HuH-7 (cell line): ENCODE data around the gene SDR42E2.
"Not testable (repeated sequence)": the region's sequence is repeated elsewhere in the genome, so short reads cannot be mapped to it uniquely, and the experiment has no call there.

Experiments used
- DNase-seq: peaks from one replicate; pipeline ENCODE4 v3.0.0; 2011; ENCODE audit warnings: low spot score

SDR42E2 gene

GRCh38 chr16:22213801-22214200 lies 51.5 kb downstream of the SDR42E2 start:
- no peak for DNase-seq

GRCh38 chr16:22214402-22214801 lies 52.1 kb downstream of the SDR42E2 start:
- DNase-seq = no peak

GRCh38 chr16:22214889-22215288 lies 52.6 kb downstream of the SDR42E2 start:
- no peak for DNase-seq

GRCh38 chr16:22216191-22216831 lies 54.0 kb downstream of the SDR42E2 start:
- DNase-seq = no peak

- not testable (repeated sequence) for DNase-seq
Observed at GRCh38 chr16:22216832-22217225, 54.5 kb downstream of the SDR42E2 start.

GRCh38 chr16:22217890-22218730 lies 55.8 kb downstream of the SDR42E2 start:
- no peak for DNase-seq

GRCh38 chr16:22219389-22220068 lies 57.2 kb downstream of the SDR42E2 start:
- DNase-seq = no peak

GRCh38 chr16:22220069-22220440 lies 57.7 kb downstream of the SDR42E2 start:
- no peak for DNase-seq

- no peak for DNase-seq
Observed at GRCh38 chr16:22220714-22221113, 58.4 kb downstream of the SDR42E2 start.

- DNase-seq = no peak
Observed at GRCh38 chr16:22222006-22222405, 59.7 kb downstream of the SDR42E2 start.

GRCh38 chr16:22222998-22223397 lies 60.7 kb downstream of the SDR42E2 start:
- no peak for DNase-seq

- DNase-seq = no peak
Observed at GRCh38 chr16:22225060-22225459, 62.8 kb downstream of the SDR42E2 start.

GRCh38 chr16:22229889-22230288 lies 67.6 kb downstream of the SDR42E2 start:
- DNase-seq = no peak

GRCh38 chr16:22232277-22233036 lies 70.2 kb downstream of the SDR42E2 start:
- DNase-seq = peak; percentile 73

- DNase-seq = no peak
Observed at GRCh38 chr16:22233037-22233372, 70.7 kb downstream of the SDR42E2 start.

GRCh38 chr16:22235839-22236745 lies 73.8 kb downstream of the SDR42E2 start:
- no peak for DNase-seq

GRCh38 chr16:22239131-22239805 lies 77.0 kb downstream of the SDR42E2 start:
- no peak for DNase-seq

- DNase-seq = no peak
Observed at GRCh38 chr16:22240023-22240710, 77.9 kb downstream of the SDR42E2 start.
